ENCODE measurements around the gene CDC23.
"Not testable (repeated sequence)": the region's sequence is repeated elsewhere in the genome, so short reads cannot be mapped to it uniquely, and the experiment has no call there.

CDC23 gene

GRCh38 chr5:138210985-138211384 is 2.1 kb downstream of the CDC23 start:
- no peak for DNase-seq

- not testable (repeated sequence) for DNase-seq
Measured at GRCh38 chr5:138193859-138194258, 19.3 kb downstream of the CDC23 start.

- DNase-seq = no peak
Measured at GRCh38 chr5:138192826-138193225, 20.3 kb downstream of the CDC23 start.

- no peak for DNase-seq
Measured at GRCh38 chr5:138188626-138189025, 24.5 kb downstream of the CDC23 start.

GRCh38 chr5:138186002-138186447 is 27.1 kb downstream of the CDC23 start:
- no peak for DNase-seq

- no peak for DNase-seq
Measured at GRCh38 chr5:138182808-138183207, 30.3 kb downstream of the CDC23 start.

GRCh38 chr5:138180841-138181240 is 32.3 kb downstream of the CDC23 start:
- DNase-seq = no peak

GRCh38 chr5:138180183-138180782 is 32.8 kb downstream of the CDC23 start:
- peak; percentile 39 to 77 for DNase-seq

- peak in 1 of 2 experiments; percentile 27 for DNase-seq
Measured at GRCh38 chr5:138179277-138179857, 33.8 kb downstream of the CDC23 start.

- DNase-seq = peak; percentile 89 to 95
Measured at GRCh38 chr5:138178516-138179276, 34.4 kb downstream of the CDC23 start, which contains the start of the genes BRD8 and KIF20A. Gene BRD8 (minus strand): TSS chr5:138178630. CDS start chr5:138178614, 16 bp downstream. Gene KIF20A (plus strand): TSS chr5:138179112. CDS start chr5:138179681, 569 bp downstream.

GRCh38 chr5:138177941-138178515 is 35.1 kb downstream of the CDC23 start:
- peak in 1 of 2 experiments; percentile 18 for DNase-seq

- DNase-seq = no peak
Measured at GRCh38 chr5:138170299-138170698, 42.8 kb downstream of the CDC23 start.

- DNase-seq = no peak
Measured at GRCh38 chr5:138169124-138169523, 44.0 kb downstream of the CDC23 start.

- DNase-seq = no peak
Measured at GRCh38 chr5:138163721-138164120, 49.4 kb downstream of the CDC23 start.

GRCh38 chr5:138160706-138161105 is 52.4 kb downstream of the CDC23 start:
- DNase-seq = no peak

GRCh38 chr5:138159666-138160065 is 53.5 kb downstream of the CDC23 start:
- DNase-seq = no peak

GRCh38 chr5:138157626-138158025 is 55.5 kb downstream of the CDC23 start:
- no peak for DNase-seq

- DNase-seq = not testable (repeated sequence)
Measured at GRCh38 chr5:138155977-138156376, 57.1 kb downstream of the CDC23 start.

GRCh38 chr5:138149530-138149929 is 63.6 kb downstream of the CDC23 start:
- DNase-seq = no peak

GRCh38 chr5:138148811-138149210 is 64.3 kb downstream of the CDC23 start:
- DNase-seq = no peak

GRCh38 chr5:138143578-138143977 is 69.5 kb downstream of the CDC23 start:
- DNase-seq = not testable (repeated sequence)

GRCh38 chr5:138141734-138142133 is 71.4 kb downstream of the CDC23 start:
- DNase-seq = peak; percentile 72 to 92

- DNase-seq = no peak
Measured at GRCh38 chr5:138140268-138140667, 72.9 kb downstream of the CDC23 start.

GRCh38 chr5:138139781-138140090 is 73.4 kb downstream of the CDC23 start:
- DNase-seq = no peak
